HG03439 (cell line): Measurements from ENCODE around the gene RNF225.
A peak's percentile ranks its signal among the peaks of the same experiment; 100 is the strongest.
"Not testable (repeated sequence)": the region's sequence is repeated elsewhere in the genome, so short reads cannot be mapped to it uniquely, and the experiment has no call there.

Experiments used
- ATAC-seq: cut with Tn5 transposase; IDR thresholded peaks from one replicate; pipeline ENCODE4 v1.9.1; 2021; ENCODE audit warnings: mild to moderate bottlenecking, moderate library complexity; ENCODE audit not compliant: unreplicated experiment

Gene RNF225

DNA sequence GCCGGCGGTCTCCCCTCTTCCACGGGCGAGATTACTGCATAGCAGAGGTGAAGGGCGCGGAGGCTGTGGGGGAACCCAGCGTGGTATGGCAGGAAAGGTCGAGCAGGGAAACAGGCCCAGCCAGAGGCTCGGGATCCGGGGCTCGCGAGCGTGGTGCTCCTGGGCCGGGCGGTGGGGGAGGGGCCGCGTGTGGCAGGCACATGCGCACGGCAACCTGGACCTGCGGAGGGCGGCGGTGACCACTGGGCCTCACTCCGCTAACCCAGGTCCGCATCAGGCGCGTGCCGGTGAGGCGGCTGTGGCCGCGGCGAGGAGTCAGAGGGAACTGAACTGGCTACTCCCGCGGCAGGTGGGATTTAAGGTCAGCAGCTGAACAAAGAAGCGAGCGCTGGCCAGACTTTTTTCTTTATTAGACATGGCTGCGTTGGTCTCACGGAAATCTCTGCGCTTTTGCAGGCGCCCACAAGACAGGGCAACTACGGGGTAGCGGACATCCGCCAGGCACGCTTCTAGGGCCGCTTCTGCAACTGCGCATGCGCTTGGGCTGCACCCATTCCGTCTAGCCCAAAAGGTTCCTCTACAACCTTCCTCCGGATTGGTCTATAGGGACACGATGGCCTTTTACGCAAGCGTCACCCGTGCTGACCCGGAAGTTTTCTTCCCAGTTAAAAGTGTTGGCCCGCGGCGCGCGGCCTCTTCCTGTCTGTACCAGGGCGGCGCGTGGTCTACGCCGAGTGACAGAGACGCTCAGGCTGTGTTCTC is 8.7 kb upstream of the RNF225 start, which contains the start of gene RPS5:
Gene RPS5, plus strand, starts transcription at position 694 of the 762 bp plus-strand sequence. CDS start 869 bp downstream, outside the sequence.
- peak; percentile 80 for ATAC-seq

DNA sequence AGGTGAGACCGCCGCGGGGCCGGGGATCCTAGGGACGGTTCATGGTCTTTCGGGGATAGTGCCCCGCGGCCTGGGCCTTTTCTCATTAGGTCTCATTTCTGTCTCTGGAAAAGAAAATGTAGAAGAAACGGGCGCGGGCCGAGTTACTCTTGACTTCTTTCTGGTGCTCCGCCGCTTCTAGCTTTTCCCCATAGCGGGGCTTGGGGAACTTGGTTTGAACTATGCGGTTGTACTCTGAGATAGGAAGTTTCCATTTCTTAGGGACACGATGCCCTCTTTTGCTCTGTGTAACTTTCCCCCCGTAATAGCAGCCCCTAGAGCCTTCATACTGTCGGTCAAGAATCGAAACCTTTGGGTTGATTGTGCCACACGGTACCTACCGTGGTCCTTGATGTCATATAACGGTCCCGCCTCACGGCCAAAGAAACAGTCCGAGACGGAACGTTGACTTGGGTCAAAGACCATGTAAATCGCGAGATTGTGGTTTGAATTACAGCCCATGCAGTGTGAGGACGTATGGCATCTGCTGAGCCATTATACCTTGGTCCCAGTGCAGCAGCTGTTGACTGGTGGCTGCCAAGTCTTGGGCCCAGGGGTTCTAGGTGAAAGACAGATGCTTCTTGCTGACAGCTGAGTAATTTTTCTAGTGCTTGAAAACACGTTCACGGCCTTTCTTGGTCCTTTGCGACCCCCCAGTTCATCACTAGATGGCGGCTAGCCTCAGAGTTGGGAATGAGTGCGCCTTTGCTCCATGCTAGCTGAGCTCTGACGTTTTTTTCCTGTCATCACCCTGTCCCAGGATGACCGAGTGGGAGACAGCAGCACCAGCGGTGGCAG is 7.9 kb upstream of the RNF225 start:
- no peak for ATAC-seq

DNA sequence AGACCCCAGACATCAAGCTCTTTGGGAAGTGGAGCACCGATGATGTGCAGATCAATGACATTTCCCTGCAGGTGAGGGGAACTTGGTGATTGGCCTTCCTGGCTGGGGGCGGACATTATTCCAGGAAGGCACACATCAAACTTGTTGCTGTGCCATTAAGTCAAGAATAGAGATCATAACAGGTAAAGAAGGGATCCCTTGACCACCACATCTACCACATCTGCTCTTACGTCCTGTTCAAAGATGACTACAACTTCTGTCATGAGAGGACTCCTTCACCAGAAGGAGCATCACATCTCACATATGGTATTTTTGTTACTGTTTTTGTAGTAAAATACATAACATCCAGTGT is 7.3 kb upstream of the RNF225 start:
- no peak for ATAC-seq

DNA sequence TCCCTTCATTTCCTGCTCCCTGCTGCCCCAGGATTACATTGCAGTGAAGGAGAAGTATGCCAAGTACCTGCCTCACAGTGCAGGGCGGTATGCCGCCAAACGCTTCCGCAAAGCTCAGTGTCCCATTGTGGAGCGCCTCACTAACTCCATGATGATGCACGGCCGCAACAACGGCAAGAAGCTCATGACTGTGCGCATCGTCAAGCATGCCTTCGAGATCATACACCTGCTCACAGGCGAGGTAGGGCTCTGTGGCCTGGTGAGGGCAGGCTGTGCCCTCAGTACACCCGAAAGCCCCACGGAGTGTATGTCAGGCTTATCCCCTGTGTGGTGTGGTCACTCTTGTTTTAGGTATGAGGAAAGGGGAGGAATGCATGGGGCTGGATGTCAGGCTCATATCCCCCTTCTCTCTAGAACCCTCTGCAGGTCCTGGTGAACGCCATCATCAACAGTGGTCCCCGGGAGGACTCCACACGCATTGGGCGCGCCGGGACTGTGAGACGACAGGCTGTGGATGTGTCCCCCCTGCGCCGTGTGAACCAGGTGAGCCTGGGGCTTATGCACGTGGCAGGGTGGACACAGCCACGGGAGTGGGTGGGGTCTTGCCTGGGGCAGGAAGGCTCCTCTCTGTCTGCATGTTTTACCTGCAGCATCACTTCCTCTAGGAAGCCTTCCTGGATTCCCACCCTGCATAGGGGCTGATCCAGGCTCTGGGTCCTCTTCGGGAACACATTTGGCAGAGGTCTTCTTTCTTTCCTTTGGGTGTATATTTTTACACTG is 2.3 kb upstream of the RNF225 start:
- no peak for ATAC-seq

DNA sequence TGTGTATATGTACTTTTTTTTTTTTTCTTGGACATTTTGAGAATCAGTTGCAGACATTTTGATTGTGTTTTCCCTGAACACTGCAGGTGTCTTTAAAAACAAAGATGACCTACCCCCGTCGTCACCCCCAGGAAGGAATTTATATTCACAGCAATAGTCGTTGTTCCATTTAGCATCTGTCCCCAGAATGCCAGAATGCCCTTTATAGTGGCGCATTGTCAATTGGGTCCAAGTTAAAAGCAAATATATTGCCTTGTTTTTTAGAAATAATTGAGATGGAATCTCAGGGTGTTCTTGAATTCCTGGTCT is 1.8 kb upstream of the RNF225 start:
- no peak for ATAC-seq

DNA sequence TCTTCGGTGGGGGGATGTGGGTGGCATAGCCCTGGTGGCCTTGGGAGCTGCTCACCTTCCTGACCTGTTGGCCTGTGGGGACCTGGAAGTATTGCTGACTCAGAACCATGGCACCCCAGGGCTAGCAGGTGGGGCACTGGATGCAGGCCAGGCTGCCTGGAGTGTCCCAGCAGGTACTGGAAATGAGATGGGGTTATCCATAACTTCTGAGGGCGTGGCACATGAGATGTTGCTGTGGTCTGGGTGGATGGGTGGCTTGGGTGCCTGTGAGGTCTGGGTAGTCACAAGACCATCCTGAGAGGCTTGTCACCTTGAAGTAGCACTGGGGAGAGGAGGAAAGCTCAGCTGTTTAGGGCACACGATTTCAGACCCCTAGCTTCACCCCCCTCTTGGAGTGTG is 636 bp upstream of the RNF225 start:
- ATAC-seq = no peak

DNA sequence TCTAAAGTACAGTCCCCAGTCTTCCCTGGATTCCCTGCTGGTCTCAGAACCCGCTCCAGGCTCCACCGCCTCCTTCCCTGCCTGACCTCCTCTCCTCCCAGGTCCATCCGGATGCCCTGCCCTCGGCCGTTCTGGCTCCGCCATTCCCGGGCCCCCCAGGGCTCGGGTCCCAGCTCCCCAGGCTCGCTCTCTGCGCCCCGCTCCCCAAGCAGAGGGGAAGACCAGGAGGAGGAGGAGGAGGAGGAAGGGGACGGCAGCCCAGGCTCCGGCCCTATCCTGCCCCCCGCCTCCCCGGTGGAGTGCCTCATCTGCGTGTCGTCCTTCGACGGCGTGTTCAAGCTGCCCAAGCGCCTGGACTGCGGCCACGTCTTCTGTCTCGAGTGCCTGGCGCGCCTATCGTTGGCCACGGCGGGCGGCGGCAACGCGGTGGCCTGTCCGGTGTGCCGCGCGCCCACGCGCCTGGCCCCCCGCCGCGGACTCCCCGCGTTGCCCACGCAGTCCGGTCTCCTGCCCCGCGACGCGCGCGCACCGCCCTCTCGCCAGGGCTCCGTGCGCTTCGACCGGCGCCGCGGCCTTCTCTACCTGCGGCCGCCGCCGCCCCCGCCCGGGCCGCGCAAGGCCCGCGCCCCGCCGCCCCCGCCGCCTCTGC is 647 bp downstream of the RNF225 start:
- ATAC-seq = no peak

DNA sequence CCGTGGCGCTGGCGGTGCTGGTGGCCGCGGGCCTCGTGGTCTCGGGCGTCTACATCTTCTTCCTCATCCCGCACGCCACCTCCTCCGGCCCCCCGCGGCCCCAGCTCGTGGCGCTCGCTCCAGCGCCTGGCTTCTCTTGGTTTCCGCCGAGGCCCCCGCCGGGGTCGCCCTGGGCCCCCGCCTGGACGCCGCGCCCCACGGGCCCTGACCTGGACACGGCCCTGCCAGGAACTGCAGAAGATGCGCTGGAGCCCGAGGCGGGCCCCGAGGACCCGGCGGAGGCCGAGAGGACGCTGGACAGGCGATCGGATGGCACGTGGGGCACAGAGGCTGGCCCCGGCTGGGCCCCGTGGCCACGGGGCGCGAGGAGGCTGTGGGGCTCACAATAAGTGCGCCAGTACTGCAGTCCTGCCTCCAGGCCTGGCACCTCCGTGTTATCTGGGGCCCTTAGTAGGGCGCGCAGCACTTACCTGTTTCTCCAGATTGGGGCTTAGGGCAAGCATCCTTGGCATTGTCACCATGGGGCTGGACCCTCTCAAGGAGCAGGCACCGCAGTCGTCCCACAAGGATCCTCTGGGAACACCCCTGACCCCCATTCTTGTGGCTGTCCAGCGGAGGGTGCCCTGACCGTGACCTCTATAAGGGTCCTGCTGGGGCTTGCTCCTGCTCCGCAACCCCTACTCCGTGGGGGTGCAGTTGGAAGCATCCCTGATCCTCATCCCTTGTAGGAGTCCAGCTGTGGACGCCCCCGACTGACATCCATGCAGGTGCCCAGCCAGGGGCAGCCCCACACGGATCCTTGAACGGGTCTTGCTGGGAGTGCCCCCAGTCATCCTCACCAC is 1.5 kb downstream of the RNF225 start:
- no peak for ATAC-seq

DNA sequence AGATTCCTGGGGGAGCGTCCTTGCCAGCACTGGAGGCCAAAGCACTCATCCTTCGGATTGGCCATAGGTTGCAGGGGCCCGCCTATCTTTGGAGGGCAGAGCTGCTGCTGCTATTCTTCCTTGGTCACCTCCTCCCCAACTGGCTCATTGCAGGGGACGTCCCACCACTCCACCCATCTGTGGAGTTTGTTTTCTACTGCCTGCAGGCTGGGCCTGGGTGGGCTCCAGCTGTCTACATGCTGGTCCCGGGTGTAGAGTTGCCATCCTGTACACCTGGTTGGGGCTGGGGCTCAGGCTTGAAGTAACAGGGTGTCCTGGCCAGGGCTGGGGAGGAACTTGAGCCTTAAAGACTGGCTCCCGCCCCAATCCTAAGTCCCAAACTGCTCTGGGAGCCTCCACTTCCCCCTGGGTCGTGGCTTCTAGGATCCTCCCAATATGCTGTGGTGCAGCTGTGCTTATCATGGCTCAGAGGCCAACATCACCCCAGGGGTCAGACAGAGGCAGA is 2.1 kb downstream of the RNF225 start:
- no peak for ATAC-seq

DNA sequence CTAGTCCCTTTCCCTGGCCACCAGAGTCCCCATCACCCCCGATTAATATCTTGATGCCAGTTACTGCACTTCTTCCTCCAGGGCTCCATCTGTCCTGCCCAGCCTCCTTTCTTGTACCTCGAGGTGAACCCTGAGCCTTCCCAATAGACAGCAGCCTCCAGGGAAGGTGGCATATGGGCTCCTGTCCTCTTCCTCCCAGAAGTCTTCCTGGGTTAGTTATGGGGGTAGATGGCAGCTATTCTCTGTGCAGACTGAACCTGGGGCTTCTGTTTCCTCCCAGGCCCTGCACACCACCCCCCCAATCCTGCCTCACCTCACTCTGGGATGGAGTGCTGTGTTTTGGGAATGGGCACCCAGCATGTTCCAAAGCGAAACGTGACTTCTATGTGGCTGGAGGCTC is 2.6 kb downstream of the RNF225 start:
- ATAC-seq = no peak

DNA sequence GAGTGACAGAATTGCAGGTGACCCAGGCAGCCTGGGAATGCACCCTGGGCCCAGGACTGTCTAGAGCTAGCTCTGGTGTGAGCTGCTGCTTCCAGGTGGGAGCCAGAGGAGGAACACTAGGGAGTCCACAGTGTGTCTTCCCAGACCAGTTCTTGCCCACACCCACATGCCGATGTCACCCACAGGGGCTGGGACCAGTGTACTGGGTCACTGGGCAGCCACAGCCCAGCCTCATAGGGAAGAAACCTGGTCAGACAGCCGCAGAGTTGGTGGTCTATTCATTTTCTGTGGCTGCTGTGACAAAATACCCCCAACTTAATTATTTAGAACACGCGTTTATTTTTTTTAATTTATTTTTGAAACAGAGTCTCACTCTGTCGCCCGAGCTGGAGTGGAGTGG is 3.1 kb downstream of the RNF225 start:
- ATAC-seq = no peak

DNA sequence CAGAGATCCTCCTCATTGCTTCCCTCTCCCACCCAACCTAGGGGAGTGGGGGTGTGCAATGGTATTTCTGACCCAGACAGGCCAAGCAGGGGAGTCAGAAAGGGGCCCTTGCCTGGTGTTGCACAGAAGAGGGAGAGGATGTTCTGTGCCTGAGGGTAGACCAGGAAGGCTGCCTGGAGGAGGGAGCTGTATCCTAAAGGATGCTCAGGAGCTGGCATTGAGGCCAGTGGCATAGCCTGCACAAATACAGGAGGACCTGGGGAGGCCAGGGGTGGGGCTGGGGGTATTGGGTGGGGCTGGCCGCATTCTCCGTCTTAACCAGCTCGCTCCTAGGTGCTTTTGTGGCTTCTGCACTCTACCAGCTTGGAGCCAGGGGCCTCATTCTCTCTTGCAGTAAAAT is 4.4 kb downstream of the RNF225 start:
- no peak for ATAC-seq

DNA sequence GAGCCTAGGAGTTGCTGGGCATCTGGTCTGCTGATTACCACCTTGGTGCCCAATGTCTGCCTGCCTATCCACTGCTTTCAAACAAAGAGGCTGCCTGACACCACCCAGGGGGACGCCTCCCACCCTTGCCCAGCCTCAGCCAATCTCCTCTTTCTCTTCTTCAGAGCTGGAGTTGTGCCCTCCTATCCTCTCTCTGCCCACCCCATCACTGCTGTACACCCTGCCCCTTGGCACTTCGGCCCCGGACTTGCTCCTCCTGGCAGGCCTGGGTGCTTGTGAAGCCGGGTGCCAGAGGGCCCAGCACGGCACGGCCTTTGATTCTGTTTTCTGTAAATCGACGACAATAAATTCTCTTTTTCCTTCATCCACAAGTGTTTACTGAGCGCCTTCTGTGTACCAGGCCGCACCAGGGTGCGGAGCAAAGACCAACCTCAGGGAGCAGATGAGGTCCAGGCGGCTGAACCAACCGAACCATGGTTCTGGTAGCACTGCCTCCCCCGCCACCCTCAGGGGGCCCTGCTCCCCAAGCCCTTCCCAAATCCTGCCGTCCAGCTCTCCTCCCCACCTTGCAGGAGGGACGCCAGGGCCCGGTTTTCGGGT is 5.0 kb downstream of the RNF225 start:
- no peak for ATAC-seq

DNA sequence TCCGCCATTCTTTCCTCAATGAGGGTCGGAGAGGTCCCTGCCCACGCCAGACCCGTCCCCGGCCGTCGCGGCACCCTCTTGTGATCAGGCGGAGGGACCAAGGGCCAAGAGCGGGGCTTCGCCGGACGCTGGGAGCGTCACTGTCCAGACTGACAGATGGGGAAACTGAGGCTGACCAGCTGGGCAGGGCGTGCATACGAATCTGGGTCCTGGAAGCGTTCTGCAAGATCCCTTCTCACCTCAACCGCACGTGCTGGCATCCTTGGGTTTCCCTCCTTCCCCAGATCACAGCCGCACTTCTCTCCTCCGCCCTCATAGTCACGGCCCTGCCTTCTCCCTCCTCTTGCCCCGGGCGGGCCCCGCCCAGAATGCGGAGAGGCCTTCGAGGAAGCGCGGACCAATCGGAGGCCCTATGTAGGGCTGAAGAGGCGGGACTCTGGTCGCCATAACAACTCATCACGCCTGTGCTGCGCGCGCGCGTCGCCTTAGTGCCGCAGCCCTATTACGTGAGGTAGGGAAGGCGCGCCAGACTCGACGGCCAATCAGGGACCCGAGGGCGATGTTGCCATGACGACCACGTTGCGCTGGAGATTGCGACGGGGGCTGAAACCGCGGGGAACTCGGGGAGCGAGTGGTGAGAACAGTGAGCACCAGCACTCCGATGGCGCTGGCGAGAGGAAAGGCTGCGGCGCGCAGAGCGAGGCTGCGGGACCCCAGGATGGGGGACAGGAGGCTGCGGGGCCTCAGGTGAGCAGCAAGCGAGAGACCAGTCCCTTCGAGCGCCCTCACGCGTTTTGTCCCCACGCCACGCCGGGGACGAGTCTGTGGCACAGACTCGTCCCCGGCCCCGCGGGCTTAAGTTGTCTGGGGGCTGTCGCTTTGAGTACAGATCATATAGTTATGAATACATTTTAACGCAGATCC is 5.7 kb downstream of the RNF225 start:
- ATAC-seq = peak; percentile 98

DNA sequence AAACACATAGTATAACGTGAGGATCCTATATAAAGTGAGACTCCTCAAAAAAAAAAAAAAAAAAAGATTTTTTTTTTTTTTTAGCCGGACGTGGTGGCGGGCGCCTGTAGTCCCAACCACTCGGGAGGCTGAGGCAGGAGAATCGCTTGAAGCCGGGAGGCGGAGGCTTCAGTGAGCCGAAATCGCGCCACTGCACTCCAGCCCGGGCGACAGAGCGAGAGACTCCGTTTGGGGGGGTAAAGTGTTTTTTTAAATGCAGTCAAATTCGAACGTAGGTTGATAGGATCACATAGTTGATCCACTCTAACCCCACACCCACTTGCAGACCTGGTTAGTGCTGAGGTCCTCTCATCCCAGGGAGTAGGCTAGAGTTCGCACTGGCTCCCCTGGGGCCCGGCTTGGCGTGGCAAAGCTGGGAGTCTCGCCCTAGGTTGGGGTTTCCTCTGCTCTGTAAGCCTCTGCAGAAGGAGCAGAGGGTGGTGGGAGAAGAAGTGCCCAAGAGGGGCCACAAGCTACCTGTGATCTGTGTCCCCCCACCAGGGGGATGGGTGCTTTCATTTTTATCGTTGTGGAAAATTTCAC is 6.5 kb downstream of the RNF225 start:
- no peak for ATAC-seq

DNA sequence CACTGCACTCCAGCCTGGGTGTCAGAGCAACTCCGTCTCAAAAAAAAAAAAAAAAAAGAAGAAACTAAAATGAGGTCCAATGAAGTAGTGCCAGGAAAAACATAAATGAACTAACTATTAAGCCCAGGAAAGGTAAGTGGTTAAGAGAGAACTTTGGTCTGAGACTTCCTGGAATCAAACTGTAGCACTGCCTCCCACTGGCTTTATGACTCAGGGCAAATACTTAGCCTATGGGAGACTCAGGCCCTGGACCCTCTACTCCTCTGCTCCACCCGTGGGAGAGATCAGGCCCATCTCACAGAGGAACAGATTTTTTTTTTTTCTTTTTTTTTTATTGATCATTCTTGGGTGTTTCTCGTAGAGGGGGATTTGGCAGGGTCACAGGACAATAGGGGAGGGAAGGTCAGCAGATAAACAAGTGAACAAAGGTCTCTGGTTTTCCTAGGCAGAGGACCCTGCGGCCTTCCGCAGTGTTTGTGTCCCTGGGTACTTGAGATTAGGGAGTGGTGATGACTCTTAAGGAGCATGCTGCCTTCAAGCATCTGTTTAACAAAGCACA is 8.5 kb downstream of the RNF225 start:
- not testable (repeated sequence) for ATAC-seq

DNA sequence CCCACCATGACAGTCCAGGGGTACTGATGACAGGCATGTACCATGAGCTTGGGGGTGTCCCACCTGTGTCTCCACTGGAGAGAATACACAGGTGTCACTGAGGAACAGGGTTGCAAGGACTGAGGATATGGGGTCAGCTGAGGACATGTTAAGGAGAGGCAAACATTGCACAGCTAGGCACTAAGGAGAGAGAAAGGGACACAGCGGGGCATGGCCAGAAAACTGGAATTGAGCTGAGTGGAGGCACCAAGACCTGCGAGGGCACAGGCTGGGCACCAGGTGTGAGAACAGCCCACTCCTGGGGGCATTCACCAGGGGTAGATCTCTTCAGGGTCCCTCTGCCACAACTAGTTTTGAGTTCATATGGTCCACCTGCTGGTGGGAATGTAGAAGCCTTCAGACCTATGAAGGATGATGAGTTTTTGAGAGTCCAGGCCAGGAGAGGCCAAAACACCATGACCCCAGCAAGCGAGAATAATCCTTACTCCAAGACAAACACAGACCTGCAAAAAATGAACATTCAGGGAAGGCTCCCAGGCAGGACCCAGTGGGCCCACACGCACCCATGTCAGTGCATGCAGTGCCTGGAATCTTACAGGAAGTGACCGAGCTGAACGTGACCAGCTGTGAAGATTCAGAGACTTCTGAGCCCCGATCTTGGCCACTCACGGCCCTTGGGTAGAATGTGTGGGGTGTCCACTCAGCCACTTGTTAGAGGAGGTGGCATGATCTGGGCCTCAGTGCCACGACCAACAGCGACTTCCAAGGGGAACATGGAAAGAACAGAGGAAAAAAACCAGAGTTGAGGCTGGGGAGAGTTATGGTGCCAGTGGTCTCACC is 11.6 kb downstream of the RNF225 start:
- ATAC-seq = no peak
